Measurements from ENCODE around the gene RPS6KA4.
A peak's percentile ranks its signal among the peaks of the same experiment; 100 is the strongest.

RPS6KA4 gene

DNA sequence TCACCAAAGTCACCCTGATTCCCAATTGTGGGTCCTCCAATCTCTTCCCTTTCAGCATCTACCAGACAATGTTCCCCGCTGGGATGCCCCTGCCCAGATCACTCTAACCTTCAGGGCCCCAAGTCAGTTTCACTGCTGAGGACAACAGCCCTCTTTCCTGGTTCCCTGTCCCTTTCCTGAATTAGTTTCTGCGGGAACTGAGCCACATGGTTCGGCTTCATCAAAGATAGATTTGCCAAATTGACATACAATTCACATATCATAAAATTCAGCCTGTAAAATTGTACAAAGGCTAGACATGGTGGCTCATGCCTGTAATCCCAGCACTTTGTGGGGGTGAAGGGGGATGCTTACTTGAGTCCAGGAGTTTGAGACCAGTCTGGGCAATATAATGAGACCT, 31.0 kb upstream of the RPS6KA4 start:
- no peak for DNase-seq

DNA sequence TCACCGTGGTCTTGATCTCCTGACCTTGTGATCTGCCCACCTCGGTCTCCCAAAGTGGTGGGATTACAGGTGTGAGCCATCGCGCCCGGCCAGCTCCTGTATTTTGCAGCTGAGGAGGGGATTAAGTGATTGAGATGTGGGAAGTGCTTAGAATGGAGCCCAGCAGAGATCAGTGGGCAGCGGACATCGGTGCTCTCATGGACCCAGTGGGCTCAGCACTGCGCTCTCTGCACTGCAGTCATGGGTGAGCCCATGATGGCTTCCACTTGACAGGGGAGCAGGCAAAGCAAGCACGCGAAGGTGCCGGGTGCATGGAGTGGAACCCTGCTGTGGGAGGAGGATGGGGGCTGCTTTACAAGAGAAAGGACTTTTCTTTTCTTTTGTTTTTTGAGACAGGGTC, 28.1 kb upstream of the RPS6KA4 start:
- DNase-seq, result no peak

DNA sequence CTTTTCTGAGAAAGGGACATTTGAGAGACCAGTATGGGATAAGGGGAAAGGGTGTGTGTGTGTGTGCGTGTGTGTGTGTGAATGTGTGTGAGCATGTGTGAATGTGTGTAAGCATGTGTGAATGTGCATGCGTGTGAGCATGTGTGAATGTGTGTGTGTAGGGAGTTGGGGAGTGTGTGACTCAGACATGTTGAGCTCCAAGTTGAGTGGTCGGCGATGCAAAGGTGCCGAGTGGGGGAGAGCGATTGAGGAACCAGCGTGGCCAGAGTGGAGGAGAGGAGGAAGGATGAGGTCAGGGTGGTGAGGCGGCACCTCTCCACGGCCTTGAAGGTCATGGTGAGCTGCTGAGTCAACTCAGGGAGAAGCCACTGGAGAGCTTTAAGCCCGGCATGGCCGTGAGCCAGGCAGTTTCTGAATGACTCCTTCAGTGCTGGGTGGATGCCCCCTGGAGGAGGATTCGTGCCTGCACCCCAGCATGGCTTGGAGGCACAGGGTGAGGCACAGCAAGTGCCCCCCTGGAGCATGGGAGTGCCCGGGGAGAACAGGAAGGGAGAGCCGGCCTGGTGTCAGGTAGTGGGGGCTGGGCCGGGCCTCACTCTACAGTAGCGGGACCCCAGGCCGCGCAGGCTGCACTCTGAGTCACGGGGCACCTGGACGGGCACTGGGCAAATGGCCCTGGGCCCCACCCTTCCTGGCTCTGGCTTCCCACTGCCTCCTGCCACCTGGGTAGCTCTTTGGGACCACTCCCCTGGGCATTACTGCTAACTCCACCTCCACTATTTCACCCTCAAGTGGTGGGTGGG, 27.2 kb upstream of the RPS6KA4 start:
- no peak for DNase-seq

DNA sequence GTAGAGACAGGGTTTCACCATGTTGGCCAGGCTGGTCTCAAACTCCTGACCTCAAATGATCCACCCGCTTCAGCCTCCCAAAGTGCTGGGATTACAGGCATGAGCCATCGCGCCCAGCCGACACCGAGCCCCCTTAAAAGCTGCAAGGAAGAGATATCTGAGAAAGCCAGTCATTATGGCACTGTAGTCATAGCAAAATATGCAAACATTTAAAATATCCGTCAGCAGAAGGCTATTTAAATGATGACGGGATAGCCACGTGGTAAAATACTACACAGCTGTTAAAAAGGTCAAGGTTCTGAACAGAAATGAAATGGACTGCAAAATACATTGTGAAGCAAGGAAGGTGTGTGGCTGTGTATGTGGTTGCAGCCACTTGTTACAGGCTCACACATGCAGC, 25.4 kb upstream of the RPS6KA4 start:
- DNase-seq, result no peak

DNA sequence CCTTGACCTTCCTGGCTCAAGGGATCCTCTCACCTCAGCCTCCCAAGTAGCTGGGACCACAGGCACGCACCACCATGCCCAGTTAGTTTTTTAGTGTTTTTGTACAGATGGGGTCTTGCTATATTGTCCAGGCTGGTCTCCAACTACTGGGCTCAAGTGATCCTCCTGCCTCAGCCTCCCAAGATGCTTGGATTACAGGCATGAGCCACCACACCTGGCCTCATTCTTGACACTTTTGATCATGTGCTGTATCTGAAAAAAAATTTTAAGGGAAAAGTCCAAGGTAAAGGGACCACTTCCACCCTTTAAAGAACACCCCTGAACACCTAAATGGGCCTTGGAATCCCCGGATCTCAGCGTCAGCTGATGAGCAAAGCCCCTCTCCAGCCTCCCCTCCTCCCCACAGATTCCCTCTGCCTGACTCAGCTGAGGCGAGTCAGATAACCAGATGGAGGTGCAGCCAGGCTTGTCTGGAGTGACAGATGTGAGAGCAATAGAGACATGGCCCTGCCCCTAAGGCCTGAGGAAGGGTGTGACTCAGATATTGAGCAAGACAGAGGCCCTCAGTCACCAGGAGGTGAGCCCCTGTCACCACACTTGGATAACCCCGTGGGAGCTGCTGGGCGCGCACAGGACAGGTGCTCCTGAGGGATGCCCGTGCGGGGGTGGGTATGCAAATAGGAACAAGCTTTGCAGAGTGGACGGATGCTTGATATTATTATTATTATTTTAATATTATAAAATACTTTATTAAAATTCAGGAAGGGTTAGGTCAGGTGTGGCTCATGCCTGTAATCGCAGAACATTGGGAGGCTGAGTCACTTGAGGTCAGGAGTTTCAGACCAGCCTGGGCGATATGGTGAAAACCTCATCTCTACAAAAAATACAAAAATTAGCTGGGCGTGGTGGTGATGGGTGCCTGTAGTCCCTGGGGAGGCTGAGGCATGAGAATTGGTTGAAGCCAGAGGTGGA, 23.9 kb upstream of the RPS6KA4 start:
- DNase-seq, result peak; percentile 60

DNA sequence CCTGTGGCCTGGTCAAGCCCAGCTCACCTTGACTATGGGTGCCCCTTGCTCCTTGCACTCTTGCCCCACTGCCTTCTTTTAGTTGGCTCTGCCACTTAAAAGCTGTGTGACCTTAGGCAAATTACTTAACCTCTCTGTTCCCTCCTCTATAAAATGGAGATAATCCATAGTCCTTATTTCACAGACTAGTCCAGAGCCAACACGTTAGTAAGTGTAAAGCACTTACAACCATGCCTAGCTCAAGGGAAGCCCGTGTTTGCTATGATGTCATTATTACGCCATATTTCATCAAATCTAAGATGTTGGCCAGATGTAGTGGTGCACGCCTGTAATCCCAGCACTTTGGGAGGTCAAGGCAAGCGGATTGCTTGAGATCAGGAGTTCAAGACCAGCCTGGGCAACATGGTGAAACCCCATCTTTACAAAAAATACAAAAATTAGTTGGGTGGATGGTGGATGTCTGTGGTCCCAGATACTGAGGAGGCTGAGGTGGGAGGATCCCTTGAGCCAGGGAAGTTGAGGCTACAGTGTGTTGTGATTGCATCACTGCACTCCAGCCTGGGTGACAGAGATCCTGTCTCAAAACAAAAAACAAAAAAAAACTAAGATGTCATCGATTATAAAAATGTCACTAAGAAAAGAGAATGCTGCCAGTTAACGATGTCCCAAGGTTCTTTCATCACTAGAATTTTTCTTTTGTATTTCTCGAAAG, 21.3 kb upstream of the RPS6KA4 start:
- no peak for DNase-seq

DNA sequence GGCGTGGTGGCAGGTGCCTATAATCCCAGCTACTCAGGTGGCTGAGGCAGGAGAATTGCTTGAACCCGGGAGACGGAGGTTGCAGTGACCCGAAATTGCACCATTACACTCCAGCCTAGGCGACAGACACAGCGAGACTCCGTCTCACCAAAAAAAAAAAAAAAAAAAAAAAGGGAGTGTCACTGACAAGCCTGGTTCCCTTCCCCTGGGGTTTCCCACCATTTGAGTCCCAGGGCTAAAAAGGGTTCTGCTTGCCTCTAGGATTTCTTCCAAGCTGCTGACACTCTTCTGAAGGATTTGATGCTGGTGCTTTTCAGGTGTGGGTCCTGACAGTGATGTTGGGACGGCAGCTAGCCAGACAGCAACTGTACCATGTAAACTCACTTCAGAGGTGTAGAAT, 20.2 kb upstream of the RPS6KA4 start:
- no peak for DNase-seq

DNA sequence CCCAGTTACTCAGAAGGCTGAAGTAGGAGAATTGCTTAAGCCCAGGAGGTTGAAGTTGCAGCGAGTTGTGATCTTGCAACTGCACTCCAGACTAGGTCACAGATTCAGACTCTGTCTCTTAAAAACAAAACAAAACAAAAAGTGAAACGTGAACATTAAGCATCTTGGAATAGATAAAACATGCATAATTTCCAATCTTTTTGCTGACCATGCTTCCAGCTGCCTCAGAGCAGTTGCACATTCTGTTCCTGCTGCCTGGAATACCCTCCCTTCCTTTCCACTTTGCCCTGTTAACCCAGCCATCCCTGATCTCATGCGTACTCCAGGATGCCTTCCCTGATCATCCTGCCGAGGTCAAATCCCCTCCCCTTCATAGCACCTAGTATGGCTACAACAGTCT, 19.7 kb upstream of the RPS6KA4 start:
- DNase-seq, result no peak

DNA sequence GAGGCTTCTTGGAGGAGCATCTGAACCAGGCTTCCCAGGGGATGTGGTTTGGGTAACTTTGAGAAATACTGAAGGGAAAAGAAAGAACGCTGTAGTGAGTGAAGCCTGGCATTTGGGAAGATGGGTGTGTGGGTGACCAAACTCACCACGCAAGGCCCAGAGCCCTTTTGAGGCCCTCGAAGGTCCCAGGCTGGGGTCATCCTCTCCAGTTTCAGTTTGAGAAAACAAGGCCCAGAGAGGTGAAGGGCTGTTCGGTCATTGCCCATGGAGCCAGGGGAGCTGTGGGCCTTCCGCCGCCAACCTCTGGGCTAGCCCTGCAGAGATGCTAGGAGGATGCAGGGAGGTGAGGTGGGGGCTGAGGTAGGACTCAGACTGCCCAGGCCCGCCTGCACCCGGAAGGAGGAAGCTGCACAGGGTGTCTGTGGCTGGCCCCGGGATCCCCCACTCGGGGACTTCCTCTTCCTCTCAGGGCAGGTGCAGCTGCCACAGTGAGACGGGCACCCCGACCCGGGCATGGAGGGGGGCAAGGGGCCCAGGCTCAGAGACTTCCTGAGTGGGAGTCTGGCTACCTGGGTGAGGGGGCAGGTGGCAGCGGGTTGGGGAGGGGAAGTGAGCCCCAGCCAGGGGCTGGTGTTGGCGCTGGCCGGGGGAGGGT, 19.1 kb upstream of the RPS6KA4 start, which contains the start of gene CCDC88B:
Gene CCDC88B, plus strand, starts transcription at position 451 of the 655 bp plus-strand sequence. Its CDS starts 63 bp downstream, at position 514.
- no peak for DNase-seq

DNA sequence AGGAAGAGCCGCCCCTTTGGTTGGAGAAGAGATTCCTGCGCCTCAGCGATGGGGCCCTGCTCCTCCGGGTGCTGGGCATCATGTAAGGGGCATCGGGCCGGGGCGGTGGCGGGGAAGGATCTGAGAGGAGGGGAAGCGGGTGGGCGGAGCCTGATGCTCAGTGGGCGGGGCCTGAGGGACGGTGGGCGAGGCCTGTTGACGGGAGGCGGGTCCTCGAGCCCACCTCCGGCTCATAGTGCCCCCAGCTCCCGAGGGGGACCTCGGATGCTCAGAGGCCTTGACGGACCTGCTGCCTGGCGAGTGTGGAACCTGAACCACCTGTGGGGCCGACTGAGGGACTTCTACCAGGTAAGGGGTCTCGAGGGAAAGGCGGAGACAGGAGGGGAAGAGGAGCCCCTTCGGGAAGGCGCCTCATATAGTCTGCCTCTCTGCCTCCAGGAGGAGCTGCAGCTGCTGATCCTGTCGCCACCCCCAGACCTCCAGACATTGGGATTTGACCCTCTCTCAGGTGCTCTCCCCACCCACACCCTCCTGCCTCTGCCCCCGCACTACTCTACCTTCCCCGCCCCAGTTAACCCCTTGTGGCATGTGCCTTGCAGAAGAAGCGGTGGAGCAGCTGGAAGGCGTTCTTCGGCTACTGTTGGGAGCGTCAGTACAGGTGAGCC, 18.2 kb upstream of the RPS6KA4 start:
- DNase-seq, result no peak

DNA sequence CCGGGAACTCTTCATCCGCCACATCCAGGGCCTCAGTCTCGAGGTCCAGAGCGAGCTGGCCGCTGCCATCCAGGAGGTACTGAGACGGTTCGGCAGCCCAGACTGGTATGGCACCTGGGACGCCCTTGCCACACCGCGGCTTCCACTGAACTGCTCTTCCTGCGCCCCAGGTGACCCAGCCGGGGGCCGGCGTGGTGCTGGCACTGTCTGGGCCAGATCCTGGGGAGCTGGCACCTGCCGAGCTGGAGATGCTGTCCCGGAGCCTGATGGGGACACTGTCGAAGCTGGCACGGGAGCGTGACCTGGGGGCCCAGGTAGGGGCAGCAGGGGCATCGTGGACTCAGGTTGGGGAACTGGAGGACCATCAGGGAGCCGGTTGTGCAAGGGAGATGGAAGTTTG, 17.5 kb upstream of the RPS6KA4 start:
- no peak for DNase-seq

DNA sequence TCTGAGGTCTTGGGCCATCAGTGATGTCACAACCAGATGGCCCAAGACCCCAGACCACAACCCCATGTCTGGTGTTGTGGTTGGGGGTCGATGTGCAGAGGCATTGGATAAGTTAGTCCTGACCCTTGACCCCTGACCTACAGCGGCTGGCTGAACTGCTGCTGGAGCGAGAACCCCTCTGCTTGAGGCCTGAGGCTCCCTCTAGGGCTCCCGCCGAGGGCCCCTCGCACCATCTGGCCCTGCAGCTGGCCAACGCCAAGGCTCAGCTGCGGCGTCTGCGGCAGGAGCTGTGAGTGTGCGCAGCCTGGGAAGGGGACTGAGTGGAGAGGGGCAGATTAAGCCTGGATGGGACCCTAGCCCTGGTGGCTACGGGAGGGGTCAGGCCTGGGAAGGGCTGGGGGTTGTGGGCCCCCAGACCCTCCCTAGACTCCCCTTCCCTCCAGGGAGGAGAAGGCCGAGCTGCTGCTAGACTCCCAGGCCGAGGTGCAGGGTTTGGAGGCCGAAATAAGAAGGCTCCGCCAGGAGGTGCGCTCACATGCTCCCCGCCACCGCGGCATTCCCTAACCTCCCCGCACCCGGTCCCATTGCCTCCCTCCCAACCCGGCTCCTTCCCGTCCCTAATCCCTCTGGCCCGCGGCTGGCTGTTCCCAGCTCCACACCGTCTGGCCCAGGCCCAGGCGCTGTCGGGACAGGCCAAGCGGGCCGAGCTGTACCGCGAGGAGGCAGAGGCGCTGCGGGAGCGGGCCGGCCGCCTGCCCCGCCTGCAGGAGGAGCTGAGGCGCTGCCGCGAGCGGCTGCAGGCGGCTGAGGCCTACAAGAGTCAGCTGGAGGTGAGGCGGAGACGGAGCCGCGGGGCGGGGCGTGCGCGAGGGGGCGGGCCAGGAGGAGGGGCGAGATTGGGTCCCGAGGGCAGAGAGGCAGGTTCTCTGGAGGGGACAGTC, 16.8 kb upstream of the RPS6KA4 start:
- DNase-seq, result peak; percentile 31

DNA sequence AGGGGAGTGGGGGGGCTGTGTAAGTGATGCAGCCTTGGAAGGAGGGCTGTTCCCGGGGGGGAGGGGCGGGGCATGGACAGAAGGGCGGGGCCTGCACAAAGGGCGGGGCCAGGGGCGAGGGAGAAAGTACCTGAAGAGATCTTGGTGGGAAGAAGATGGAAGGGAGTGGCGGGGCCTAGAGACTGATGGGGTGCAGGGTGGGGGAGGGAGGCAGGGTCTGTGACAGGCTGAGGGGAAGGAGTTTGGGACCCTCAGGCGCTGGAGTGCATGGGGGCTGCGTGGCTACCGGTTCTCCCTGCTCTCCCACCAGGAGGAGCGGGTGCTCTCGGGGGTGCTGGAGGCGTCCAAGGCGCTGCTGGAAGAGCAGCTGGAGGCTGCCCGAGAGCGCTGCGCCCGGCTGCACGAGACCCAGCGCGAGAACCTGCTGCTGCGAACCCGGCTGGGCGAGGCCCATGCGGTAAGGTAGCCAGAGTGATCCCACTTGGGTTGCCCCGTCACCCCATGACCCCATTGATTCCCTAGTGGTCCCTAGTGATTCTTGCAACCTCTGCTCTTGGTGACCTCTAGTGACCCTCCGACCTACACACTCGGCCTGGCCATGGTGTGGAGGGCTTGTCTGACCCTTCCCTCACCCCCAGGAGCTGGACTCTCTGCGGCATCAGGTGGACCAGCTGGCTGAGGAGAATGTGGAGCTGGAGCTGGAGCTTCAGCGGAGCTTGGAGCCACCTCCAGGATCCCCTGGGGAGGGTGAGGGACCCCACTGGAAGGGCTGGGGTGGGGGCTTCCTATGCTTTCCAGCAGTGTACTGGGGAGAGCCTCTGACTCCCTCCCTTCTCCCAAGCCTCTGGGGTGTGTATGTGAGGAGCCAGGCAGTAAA, 15.9 kb upstream of the RPS6KA4 start:
- DNase-seq, result no peak

DNA sequence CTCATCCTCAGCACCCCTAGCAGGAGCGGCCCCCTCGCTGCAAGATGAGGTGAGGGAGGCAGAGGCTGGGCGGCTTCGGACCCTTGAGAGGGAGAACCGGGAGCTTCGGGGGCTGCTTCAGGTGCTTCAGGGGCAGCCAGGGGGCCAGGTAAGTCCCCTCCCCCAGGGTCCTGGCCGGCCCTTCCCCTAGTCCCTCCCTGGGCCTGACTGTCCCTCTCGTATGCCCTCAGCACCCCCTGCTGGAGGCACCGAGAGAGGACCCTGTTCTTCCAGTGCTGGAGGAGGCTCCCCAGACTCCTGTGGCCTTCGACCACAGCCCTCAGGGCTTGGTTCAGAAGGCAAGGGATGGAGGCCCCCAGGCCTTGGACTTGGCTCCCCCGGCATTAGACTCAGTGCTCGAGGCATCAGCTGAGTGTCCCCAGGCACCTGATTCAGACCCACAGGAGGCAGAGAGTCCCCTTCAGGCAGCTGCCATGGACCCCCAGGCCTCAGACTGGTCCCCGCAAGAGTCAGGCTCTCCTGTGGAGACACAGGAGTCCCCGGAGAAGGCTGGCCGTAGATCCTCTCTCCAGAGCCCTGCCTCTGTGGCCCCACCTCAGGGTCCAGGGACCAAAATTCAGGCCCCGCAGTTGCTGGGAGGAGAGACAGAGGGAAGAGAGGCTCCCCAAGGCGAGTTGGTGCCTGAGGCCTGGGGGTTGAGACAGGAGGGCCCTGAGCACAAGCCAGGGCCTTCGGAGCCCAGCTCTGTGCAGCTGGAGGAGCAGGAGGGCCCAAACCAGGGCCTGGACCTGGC, 15.0 kb upstream of the RPS6KA4 start:
- no peak for DNase-seq

DNA sequence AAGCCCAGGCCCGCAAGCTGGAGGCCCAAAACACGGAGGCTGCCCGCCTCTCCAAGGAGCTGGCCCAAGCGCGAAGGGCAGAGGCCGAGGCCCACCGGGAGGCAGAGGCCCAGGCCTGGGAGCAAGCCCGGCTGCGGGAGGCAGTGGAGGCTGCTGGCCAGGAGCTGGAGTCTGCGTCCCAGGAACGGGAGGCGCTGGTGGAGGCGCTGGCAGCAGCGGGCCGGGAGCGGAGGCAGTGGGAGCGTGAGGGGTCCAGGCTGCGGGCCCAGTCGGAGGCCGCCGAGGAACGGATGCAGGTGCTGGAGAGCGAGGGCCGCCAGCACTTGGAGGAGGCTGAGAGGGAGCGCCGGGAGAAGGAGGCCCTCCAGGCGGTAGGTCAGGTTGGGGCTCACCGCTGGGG, 14.2 kb upstream of the RPS6KA4 start:
- no peak for DNase-seq

DNA sequence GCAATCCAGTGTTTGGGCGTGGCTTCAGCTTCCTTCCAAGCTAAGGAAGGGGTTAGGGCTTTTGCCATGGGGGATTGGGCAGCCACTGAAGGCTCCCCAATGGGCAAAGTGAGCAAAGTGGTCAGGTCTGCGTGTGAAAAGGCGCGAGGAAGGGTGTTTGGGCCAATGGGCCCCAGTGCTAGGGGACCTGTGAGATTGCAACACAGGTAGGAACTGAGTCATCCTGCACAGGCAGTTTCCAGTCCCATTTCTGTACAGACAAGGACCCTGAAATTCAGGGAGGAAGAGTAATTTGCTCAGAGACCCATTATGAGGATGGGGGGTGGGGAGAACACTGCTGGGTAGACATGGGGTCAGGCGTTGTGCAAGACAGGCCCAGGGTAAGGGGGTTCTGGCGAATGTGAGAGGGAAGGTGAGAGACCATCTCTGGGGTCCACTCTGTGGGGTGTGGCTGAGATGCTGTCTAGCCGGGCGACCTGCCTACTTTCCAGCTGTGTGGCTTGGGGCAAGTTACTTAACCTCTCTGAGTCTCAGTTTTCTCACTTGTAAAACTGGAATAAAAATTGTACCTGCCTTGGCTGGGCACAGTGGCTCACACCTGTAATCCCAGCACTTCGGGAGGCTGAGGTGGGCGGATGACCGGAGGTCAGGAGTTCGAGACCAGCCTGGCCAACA, 11.6 kb upstream of the RPS6KA4 start:
- no peak for DNase-seq

DNA sequence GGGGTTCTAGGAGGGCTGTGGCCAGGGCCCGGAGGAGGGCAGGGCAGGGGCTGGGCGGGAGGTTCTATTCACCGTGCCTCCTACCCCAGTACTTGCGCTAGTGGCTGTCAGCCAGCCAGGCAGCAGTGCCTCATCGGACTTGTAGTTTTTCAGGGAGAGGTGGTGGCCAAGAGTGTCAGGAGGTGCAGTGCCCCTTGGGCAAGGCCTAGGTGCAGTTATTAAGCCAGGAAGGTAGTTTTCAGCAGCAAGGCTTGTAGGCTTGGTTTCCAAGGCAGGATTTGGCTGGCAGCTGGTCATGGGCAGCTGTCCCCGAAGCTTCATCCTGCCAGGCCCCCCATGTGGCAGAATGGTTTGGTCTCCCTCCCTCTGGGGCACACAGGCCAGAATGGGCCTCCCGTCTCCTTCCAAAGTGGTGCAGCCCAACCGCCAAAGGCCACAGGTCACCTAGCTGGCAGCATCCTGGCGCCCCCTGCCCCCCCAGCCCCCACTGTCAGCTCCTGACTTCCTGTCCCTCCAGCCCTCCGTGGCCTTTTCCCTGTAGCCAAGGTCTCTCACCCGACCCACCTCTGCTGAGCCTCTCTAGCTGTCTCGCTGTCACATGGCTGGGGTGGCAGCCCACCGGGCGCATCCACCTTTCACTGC, 10.5 kb upstream of the RPS6KA4 start:
- no peak for DNase-seq

DNA sequence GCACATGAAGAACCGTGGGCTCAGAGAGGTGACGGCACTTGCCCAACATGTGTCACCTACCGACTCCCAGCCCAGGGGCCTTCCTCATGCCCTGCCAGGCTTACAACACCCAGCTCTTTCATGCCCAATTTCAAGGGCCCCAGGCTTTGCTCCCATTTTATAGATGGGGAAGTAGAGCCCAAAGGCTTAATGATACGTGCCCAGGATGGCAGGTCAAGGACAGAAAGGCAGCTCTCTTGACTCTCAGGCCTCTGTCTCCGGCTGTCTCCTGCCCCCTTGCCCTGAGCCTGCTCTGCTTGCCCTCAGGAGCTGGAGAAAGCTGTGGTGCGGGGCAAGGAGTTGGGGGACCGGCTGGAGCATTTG, 10.0 kb upstream of the RPS6KA4 start:
- DNase-seq, result no peak

All from NCI-H2107 (cell line).